H7 (cell line): ENCODE data around the gene GPALPP1. TPM values are rescaled to one million over a fixed set of nuclear protein-coding genes. Genes with fewer than 3 reads are reported as not detected.
"Not testable (repeated sequence)": the region's sequence is repeated elsewhere in the genome, so short reads cannot be mapped to it uniquely, and the experiment has no call there.

Experiments used
- DNase-seq: peaks from one replicate; pipeline ENCODE4 v3.0.0; 2012
- H3K27me3 ChIP-seq: 2 replicates; pipeline ENCODE4 v1.6.0; 2011; ENCODE audit warnings: mild to moderate bottlenecking, low read length; ENCODE audit not compliant: control insufficient read depth, insufficient read depth
- H3K36me3 ChIP-seq: replicated peaks from 2 replicates; pipeline ENCODE4 v1.5.1; 2011; ENCODE audit warnings: low read length; ENCODE audit not compliant: control insufficient read depth, insufficient read depth
- H3K4me3 ChIP-seq: 2 replicates; pipeline ENCODE4 v1.5.1; 2011; ENCODE audit warnings: low read depth, mild to moderate bottlenecking, control low read depth, low read length, moderate library complexity; ENCODE audit not compliant: insufficient read depth
- total RNA-seq: library from RNA; depleted of rRNA; stranded (reverse); fragments of >200 nt; shearing (Covaris generic); gene quantifications from 2 replicates; pipeline ENCODE4 v1.2.3, GENCODE V29; 2014; rRNA removed

Gene GPALPP1
- total RNA-seq, 1 experiment from 2014 or later: 25.7 TPM

- not testable (repeated sequence) for H3K27me3 ChIP-seq, H3K36me3 ChIP-seq, H3K4me3 ChIP-seq, DNase-seq
Observed at GRCh38 chr13:45063889-45064288, 74.6 kb downstream of the GPALPP1 start.

DNA sequence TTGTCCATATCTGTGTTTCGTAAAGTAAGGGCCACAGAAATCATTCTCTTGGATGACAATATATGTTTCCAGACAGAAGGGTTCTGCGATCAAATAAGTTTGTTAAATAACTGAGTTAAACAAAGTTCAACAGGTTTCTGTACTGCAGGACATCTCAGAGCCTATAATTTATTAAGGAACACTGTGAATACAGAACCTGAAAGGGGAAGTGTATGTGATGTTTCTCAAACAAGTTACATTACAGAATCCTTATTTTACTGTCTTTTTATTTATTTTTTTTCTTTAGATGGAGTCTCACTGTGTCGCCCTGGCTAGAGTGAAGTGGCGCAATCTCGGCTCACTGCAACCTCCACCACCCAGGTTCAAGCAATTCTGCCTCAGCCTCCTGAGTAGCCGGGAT is 75.6 kb downstream of the GPALPP1 start:
- no peak overlapping the region for H3K4me3 ChIP-seq
- no peak for DNase-seq
- no peaks in the 10 kb centered on the region for H3K36me3 ChIP-seq
- no peaks in the 10 kb centered on the region for H3K27me3 ChIP-seq

DNA sequence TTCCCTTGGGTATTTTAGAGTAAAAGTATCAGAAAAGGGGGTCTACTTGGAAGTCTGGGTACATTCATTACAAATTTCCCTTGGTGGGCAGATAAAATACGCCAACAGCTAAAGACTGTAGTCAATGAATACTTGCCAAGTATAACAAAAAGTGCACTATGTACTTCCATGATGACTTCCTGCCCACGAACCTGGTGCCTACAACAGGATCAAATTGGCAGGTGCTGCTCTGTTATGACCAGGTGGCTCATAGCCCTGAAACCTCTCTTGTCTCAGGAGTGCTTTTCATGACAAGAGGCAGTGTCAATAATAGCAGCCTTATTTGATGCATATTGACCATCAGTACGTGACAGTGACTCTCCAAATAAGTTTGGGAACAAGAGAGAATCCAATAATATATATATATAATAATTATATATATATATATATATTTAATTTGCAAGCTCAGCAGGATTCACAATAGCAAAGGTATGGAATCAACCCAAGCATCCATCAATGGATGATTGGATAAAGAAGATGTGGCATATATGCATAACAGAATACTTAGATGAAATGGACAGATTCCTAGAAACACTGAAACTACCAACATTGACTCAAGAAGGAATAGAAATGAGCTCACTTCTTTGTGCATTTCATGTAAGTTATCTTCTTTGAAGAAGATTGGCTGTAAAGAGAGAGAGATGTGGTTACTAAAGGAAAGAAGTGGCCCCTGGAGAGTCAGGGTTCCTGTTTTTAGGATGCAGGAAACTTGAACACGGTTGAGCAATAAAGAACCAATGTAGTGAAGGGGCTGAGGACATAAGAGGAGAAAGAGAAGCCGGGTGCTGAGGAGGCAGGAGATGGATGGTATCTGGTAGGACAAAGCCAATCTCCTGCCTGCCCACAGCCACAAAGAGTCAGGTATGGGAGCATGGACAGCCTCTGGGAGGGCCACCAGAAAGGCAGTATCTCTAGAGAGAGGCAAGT is 79.0 kb downstream of the GPALPP1 start:
- Histone ChIP-seq H3K4me3 (no peak overlapping the region), H3K27me3 (no peaks in the 10 kb centered on the region), H3K36me3 (no peaks in the 10 kb centered on the region)
- DNase-seq: no peak

- Histone ChIP-seq H3K4me3 (no peak overlapping the region), H3K27me3 (no peaks in the 10 kb centered on the region), H3K36me3 (no peaks in the 10 kb centered on the region)
- no peak for DNase-seq
Observed at GRCh38 chr13:45073809-45074208, 84.5 kb downstream of the GPALPP1 start.

DNA sequence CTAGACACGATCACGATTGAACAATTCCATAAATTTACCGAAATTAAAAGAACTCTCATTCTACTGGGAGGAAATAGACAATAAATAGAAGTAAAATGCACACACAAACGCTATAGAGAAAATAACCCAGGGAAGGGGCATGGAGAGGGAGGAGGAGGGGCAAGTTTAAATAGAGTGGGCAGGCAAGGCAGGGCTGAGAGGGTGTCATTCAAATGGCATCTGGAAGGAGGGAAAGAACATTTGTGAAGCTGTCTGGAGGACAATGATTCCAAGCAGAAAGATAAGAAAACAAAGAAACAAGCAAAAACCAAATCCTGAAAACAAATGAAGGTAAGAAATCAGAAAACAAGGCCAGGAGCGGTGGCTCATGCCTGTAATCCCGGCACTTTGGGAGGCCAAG is 85.4 kb downstream of the GPALPP1 start:
- H3K4me3 ChIP-seq: no peak overlapping the region
- H3K36me3 ChIP-seq: no peaks in the 10 kb centered on the region
- no peak for DNase-seq
- H3K27me3 ChIP-seq: no peaks in the 10 kb centered on the region

DNA sequence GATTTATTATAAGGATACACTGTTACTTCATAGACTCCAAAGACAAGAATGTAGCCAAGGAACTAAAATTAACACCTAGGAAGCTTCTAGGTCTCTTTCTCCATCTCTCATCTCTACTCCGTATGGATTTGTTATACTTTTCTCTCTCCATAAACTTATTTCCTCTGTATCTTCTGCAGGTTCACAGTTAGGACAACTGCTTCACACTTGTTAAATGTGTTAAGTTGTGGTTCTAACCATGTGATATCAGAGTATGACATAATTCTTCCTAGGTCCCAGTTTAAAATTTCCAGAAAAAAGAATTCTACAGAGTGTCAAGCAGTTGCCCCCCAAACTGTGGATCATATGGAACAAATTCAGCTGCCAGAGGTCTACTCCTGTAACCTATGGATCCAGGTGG is 88.7 kb downstream of the GPALPP1 start:
- Histone ChIP-seq H3K27me3 (no peaks in the 10 kb centered on the region), H3K36me3 (no peaks in the 10 kb centered on the region), H3K4me3 (no peak overlapping the region)
- DNase-seq: no peak

Other genes with a start within 250 kb of the GPALPP1 start
- gene NUFIP1, start 67 bp upstream of the GPALPP1 start, total RNA-seq: 10.9 and 14.0 TPM in 2 replicates
- gene GTF2F2, start 131.0 kb downstream of the GPALPP1 start, total RNA-seq: 30.6 and 40.8 TPM in 2 replicates
- not detected in 2 replicates for gene KCTD4, start 211.5 kb downstream of the GPALPP1 start, total RNA-seq